Liver (tissue), 3 donors: ENCODE measurements around the gene STAT3.

Experiments
- ATF3 ChIP-seq: IDR thresholded peaks from 2 replicates; pipeline ENCODE4 v1.6.1; 2016; ENCODE audit warnings: antibody characterized with exemption
- EGR1 ChIP-seq, 2 donors: IDR thresholded peaks; 2 replicates each; pipeline ENCODE4 v1.6.1; 2016 to 2018; ENCODE audit warnings: antibody characterized with exemption in 2 of 2, low read depth in 2 of 2
- GABPA ChIP-seq, 2 donors: IDR thresholded peaks in 1 of 2; conservative IDR thresholded peaks in 1 of 2; 2 replicates each; pipeline ENCODE4 v1.6.1; 2016; ENCODE audit warnings: antibody characterized with exemption in 2 of 2, mild to moderate bottlenecking in 1 of 2, moderate library complexity in 1 of 2
- JUND ChIP-seq, 2 donors: IDR thresholded peaks; 2 replicates each; pipeline ENCODE4 v1.6.1; 2016; ENCODE audit warnings: antibody characterized with exemption in 2 of 2
- RAD21 ChIP-seq, 2 donors: IDR thresholded peaks; 2 replicates each; pipeline ENCODE4 v1.6.1; 2016; ENCODE audit warnings: antibody characterized with exemption in 2 of 2, mild to moderate bottlenecking in 2 of 2
- REST ChIP-seq: IDR thresholded peaks from 2 replicates; pipeline ENCODE4 v1.6.1; 2016; ENCODE audit warnings: antibody characterized with exemption, mild to moderate bottlenecking
- RXRA ChIP-seq, 2 donors: IDR thresholded peaks; 2 replicates each; pipeline ENCODE4 v1.6.1; 2017 to 2018; ENCODE audit warnings: antibody characterized with exemption in 2 of 2, mild to moderate bottlenecking in 1 of 2
- SP1 ChIP-seq: IDR thresholded peaks from 2 replicates; pipeline ENCODE4 v1.6.1; 2018; ENCODE audit warnings: antibody characterized with exemption, mild to moderate bottlenecking
- TAF1 ChIP-seq: conservative IDR thresholded peaks from 2 replicates; pipeline ENCODE4 v1.6.1; 2016; ENCODE audit warnings: antibody characterized with exemption, mild to moderate bottlenecking
- YY1 ChIP-seq: IDR thresholded peaks from 2 replicates; pipeline ENCODE4 v1.6.1; 2016; ENCODE audit warnings: antibody characterized with exemption, mild to moderate bottlenecking
- TF ChIP-seq, protein P1 (sequence below): fragments of 150-350 bp; IDR thresholded peaks from 2 replicates; pipeline ENCODE4 v1.5.1; 2017; ENCODE audit warnings: improper control_type of control experiment, low read depth, low read length; ENCODE audit not compliant: missing input control
- TF ChIP-seq, protein P2 (sequence below): IDR thresholded peaks from 2 replicates; pipeline ENCODE4 v1.6.1; 2016; ENCODE audit warnings: antibody characterized with exemption
- TF ChIP-seq, protein P3 (sequence below): IDR thresholded peaks from 2 replicates; pipeline ENCODE4 v1.6.1; 2016; ENCODE audit warnings: antibody characterized with exemption
- donor health status: healthy.
- donor health status: healthy.

DNA sequence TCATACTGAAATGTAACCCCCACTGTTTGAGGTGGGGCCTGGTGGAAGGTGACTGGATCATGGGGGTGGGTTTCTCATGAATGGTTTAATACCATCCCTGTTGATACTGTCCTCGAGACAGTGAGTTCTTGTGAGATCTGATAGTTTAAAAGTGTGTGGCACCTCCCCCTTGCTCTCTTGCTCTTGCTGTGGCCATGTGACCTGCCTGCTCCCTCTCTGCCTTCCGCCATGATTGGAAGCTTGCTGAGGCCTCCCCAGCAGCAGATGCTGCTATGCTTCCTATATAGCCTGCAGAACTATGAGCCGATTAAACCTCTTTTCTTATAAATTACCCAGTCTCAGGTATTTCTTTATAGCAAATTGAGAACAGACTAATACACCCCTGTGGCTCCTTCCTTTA, 40.6 kb downstream of the STAT3 start:
- TF ChIP-seq, protein P1, sequence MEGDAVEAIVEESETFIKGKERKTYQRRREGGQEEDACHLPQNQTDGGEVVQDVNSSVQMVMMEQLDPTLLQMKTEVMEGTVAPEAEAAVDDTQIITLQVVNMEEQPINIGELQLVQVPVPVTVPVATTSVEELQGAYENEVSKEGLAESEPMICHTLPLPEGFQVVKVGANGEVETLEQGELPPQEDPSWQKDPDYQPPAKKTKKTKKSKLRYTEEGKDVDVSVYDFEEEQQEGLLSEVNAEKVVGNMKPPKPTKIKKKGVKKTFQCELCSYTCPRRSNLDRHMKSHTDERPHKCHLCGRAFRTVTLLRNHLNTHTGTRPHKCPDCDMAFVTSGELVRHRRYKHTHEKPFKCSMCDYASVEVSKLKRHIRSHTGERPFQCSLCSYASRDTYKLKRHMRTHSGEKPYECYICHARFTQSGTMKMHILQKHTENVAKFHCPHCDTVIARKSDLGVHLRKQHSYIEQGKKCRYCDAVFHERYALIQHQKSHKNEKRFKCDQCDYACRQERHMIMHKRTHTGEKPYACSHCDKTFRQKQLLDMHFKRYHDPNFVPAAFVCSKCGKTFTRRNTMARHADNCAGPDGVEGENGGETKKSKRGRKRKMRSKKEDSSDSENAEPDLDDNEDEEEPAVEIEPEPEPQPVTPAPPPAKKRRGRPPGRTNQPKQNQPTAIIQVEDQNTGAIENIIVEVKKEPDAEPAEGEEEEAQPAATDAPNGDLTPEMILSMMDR: no peak
- TF ChIP-seq, protein P2, sequence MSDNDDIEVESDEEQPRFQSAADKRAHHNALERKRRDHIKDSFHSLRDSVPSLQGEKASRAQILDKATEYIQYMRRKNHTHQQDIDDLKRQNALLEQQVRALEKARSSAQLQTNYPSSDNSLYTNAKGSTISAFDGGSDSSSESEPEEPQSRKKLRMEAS: no peak
- TF ChIP-seq, protein P3, sequence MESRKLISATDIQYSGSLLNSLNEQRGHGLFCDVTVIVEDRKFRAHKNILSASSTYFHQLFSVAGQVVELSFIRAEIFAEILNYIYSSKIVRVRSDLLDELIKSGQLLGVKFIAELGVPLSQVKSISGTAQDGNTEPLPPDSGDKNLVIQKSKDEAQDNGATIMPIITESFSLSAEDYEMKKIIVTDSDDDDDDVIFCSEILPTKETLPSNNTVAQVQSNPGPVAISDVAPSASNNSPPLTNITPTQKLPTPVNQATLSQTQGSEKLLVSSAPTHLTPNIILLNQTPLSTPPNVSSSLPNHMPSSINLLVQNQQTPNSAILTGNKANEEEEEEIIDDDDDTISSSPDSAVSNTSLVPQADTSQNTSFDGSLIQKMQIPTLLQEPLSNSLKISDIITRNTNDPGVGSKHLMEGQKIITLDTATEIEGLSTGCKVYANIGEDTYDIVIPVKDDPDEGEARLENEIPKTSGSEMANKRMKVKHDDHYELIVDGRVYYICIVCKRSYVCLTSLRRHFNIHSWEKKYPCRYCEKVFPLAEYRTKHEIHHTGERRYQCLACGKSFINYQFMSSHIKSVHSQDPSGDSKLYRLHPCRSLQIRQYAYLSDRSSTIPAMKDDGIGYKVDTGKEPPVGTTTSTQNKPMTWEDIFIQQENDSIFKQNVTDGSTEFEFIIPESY: no peak
- TF ChIP-seq GABPA (IDR thresholded peaks at IDR 0.05 in 1 of 2, conservative IDR thresholded peaks at IDR 0.05 in 1 of 2) (no peak), EGR1 (IDR thresholded peaks at IDR 0.05; ENCODE audit: low read depth in 2 of 2) (no peak), JUND (IDR thresholded peaks at IDR 0.05) (no peak), REST (no peak), ATF3 (no peak), RXRA (IDR thresholded peaks at IDR 0.05) (no peak), TAF1 (no peak), YY1 (no peak), RAD21 (IDR thresholded peaks at IDR 0.05) (no peak), SP1 (no peak)
